ENCODE data around the gene DMRTA2.

Gene DMRTA2

DNA sequence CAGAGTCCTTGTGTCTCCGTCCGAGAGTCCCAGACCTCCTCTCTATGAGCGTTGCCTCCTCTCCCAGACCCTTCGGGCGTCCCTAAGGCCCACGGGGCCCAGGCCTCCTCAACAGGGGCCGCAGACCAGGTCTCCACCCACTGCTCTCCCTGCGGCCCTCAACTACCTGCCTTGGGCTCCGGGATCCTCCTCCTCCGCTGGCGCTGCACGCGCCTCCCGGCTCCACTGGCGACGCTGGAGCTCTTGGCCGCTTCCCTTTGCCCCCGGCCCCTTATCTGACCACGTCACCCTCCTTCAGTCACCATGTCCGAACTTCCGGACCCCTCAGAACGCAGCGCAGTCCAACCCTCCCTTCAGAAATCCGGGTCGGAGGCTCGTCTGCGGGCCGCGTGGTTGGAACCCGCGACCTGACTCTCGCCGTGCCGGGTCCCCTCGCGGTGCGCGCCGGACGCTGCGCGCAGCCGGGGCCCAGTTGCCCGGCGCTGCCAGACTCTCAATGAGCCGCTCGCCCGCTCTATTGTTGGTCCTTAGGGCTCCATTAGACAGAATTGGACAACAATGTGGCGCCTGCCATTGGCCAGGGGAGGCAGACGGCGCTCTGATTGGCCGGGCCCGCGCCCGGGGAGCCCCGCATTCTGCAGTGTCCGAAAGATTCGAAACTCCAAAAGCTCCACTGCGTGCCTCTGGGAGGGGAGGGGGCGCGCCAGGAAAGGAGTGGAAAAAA is at the start of gene DMRTA2:
Gene DMRTA2 (minus strand): TSS at position 498 of the 724 bp plus-strand sequence. CDS start 1,907 bp downstream, outside the sequence.
- no peak for DNase-seq (ENCODE audit: low read depth)

GRCh38 chr1:50471967-50472366 is 48.7 kb upstream of the DMRTA2 start:
- no peak for DNase-seq (ENCODE audit: low read depth)

- DNase-seq (ENCODE audit: low read depth) = no peak
Observed at GRCh38 chr1:50462964-50463363, 39.7 kb upstream of the DMRTA2 start.

DNA sequence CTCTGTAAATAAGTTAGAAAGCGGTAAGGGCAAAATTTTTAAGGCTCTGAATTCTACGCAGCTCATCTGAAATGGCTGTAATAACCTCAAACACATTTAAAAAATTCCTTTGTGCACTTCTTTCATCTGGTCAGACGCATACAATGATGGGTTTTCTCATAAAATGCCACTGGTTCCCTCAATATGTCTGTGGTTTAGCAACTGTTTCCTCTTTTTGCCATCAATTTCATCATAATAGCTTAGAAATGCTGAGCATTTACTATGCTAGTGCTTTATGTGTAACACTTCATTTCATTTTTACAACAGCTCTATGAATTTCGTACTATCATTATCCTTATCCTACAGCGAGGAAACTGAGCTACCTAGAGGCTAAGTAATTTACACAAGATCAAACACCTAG is 35.3 kb upstream of the DMRTA2 start:
- DNase-seq (ENCODE audit: low read depth) = no peak

DNA sequence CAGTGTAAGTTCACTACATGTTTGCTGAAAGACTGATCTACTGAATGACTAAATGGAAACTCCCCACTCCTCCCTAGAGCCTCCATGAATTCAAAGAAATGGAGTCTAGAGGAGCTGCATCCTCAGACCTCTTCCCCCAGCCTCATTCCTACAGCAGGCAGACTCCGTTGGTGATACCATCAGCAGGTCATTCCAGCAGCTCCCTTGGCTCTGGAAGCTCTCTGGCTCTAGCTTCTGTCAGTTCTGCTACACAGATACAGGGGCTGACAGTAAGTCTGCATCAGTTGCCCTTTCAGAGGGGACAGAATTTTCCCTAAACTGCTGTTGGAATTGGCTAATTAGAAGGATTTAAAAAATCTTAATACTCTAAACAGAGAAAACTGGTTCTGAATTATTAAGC is 31.7 kb upstream of the DMRTA2 start:
- no peak for DNase-seq (ENCODE audit: low read depth)

GRCh38 chr1:50453266-50453665 is 30.0 kb upstream of the DMRTA2 start:
- no peak for DNase-seq (ENCODE audit: low read depth)

- no peak for DNase-seq (ENCODE audit: low read depth)
Observed at GRCh38 chr1:50452700-50453099, 29.5 kb upstream of the DMRTA2 start.

GRCh38 chr1:50450861-50451653 is 27.8 kb upstream of the DMRTA2 start:
- no peak for DNase-seq (ENCODE audit: low read depth)

GRCh38 chr1:50447961-50448360 is 24.7 kb upstream of the DMRTA2 start:
- no peak for DNase-seq (ENCODE audit: low read depth)

DNA sequence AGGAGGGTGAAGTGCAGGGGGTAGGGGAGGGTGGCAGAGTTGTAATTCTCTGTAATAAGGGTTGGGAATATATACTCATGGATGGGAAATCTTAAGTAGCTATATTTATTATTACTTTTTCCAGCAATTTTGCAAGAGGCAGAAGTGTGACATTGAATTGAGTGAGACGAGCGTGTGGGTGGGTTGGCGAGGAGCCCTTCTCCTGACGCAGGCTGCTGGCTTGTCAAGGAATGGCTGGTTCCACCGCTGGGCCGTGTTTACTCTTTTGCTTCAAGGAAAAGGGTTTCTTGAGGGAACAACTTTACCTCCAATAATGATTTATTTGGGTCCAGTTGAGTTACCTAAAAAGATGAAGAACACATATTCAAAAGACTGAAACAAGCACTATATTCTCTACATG is 17.9 kb upstream of the DMRTA2 start:
- no peak for DNase-seq (ENCODE audit: low read depth)

GRCh38 chr1:50438945-50439344 is 15.7 kb upstream of the DMRTA2 start:
- DNase-seq (ENCODE audit: low read depth) = no peak

- DNase-seq (ENCODE audit: low read depth) = no peak
Observed at GRCh38 chr1:50436489-50436888, 13.2 kb upstream of the DMRTA2 start.

GRCh38 chr1:50430010-50430405 is 6.8 kb upstream of the DMRTA2 start:
- DNase-seq (ENCODE audit: low read depth) = no peak

DNA sequence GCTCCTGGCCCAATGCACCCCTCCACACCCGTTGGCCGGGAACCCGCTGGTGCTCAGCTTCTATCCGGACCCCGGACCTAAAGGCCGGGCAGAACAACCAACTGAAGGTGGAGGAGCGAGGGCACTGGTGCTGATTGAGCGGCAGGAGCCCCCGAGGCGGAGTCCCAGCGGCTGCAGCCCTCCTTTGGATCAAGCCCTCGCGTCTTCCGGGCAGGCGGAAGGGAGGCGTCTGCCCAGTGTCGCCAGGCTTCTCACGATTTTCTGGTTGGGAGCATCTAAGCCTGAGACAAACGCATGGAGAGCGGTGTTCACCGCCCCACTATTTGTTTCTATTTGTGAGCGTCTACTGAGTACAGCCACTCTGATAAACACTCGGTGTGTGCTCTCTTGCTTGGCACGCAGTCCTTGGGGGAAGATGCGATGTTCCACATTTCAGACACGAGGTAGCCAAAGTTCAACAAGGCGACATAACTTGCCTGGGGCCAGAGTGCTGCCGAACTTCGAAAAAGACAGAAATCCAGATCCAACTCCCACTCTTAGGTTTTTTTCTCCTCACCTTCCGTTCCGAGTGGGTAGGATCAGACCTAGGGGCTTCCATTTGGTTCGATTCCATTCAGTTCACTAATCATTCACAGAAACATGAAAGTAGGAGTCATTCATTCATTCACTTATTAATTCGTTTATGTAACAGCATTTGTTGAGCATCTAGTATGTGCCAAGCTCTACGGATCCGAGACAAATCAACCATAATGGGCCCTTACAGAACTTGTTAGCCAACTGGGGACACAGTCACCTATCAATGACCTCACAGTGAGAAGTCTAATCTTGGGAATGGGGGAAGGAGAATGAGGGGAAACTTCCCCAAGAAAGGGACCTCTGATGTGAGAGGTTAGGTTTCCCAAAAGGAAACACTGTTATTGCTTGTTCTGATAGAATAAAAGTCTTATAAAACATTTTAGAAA is 4.9 kb upstream of the DMRTA2 start:
- no peak for DNase-seq (ENCODE audit: low read depth)

DNA sequence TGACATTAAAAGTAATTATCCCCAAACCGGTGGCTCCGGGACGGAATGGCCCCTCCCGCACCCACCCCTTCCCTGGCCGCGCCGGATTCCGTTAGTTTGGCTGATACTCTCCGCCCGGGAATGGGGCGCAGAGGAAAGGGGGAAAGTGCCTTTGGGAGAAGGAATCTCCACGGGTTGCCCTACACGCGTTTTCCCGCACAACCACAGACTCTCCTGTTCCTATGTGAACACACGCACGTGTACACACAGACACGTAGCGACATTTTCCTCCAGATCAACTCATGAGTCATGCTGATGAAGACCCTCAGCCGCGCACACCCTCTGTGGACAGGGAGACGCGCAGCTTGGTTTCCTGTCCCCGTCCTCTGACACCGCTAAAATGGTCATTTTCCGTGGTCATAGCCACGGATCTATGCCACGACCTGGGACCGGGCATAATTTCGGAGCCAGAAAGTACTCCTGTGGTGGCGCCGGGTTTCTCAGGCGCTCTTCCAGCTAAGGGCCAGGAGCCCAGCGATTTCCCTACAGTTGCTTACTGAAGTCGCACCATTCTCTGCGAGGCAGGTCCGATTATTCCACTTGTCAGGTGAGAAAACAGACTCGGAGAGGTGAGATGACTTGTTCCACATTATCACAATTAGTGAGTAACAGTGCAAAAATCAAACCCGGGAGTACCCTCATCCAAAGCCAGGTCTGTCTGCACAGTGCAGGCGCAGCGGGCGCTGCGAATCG is 4.0 kb upstream of the DMRTA2 start:
- no peak for DNase-seq (ENCODE audit: low read depth)

DNA sequence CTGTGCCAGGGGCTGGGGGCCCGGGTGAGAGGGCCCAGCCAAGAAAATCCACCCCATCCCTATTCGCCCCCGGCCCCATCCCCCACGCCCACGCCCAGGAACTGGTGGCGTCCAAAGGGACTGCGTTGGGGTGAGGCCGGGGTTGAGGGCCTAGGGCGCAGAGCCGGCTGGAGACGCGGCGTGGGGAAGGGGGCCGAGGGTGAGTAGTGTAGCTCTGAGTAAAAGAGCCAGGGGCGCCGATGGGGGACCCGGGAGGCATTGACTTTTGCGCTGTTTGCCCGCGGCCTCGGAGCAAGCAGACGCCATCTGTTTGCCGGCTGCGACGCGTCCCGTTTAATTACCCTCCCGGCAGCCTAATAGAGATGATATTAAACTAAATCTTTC is 3.5 kb upstream of the DMRTA2 start:
- no peak for DNase-seq (ENCODE audit: low read depth)

DNA sequence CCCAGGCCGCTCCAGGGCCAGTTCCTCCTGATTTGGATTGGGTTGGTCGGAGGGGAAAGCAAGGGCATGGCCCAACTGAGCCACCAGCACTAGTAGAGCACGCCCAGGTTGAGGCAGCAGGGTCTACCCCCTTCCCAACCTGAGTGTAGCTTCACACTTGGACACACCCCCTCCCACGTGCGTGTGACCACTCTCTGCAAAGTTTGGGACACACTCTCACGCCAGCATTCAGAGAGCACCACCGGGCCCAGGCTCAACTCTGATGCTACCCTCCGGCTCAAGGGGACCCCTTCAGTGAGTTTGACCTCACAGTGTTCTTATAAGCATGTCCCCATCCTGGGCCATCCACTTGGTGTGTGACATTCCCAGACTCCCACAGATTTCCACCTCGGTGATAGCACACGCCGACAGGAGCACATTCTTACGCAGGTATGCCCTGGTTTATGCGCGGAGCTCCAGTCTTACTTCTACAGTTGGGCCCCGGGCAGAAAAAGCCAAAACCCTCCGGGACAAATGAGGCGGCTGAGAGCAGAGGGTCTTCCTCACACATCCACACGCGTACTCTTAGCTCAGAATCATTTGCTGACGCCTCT is 3.0 kb upstream of the DMRTA2 start:
- DNase-seq (ENCODE audit: low read depth) = no peak

GRCh38 chr1:50425376-50426107 is 2.3 kb upstream of the DMRTA2 start:
- DNase-seq (ENCODE audit: low read depth) = no peak

DNA sequence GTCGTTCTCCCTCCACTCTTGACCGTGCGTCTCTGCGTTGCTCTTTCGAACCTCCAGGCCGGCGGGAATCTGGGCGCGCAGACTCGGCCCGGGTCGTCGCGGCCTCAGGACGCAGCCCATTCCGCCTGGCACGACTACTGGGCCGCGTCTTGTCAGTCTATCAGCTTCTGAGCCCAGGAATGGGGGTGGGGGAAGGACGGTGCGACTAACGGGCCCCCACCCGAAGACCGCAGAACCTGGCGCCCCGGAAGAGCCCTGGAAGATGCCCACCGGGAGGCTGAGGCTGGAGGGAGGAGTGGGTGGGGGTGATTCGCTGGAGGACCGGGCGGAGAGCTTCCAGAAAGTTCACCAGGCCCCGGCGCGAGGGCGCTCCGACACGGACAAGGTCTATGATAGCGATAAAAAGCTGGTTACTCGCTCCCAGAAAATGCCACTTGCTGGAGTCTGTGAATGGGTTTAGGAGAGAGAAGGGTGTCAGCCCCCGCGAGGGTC is 1.7 kb upstream of the DMRTA2 start:
- DNase-seq (ENCODE audit: low read depth) = no peak

Measured in stimulated activated CD8-positive, alpha-beta memory T cell treated with anti-CD3 and anti-CD28 coated beads, Interleukin-4, amount 100 ng/mL, for 24 hours (primary cell).